Cardiac fibroblast (primary cell): Measurements from ENCODE around the gene SH3D19.
A peak's percentile ranks its signal among the peaks of the same experiment; 100 is the strongest.

Experiments used
- DNase-seq, 2 donors: peaks; one replicate each; pipeline versions ENCODE4 v3.0.0 to v3.0.0-alpha.2; 2010; ENCODE audit warnings: low read depth in 2 of 2
- H3K4me3 ChIP-seq, 2 donors: replicated peaks in 1 of 2; 1 replicate in 1 of 2; 2 replicates in 1 of 2; pipeline ENCODE4 v1.5.1; 2011; ENCODE audit warnings: low read depth in 2 of 2, low read length in 2 of 2, mild to moderate bottlenecking in 2 of 2, moderate library complexity in 1 of 2
- CTCF ChIP-seq: IDR thresholded peaks from one replicate; pipeline ENCODE4 v1.5.1; 2011; ENCODE audit warnings: low read depth, mild to moderate bottlenecking, low read length, inconsistent platforms

The SH3D19 gene

GRCh38 chr4:151199319-151200190 is 125.8 kb downstream of the SH3D19 start:
- DNase-seq, result no peak
- no peak overlapping the region for H3K4me3 ChIP-seq
- no peak for TF ChIP-seq CTCF

- TF ChIP-seq CTCF, result no peak
- DNase-seq, result peak in 1 of 2 donors; percentile 69
- no peak overlapping the region for H3K4me3 ChIP-seq
These were observed 126.7 kb downstream of the SH3D19 start for GRCh38 chr4:151198748-151199147.

GRCh38 chr4:151197247-151197646 is 128.2 kb downstream of the SH3D19 start:
- no peak for TF ChIP-seq CTCF
- no peak overlapping the region for H3K4me3 ChIP-seq
- DNase-seq, result peak; percentile 66 to 81

- no peak for TF ChIP-seq CTCF
- H3K4me3 ChIP-seq, result no peak overlapping the region
- peak; percentile 75 to 91 for DNase-seq
These were observed 129.6 kb downstream of the SH3D19 start for GRCh38 chr4:151195801-151196200.

- no peak for TF ChIP-seq CTCF
- DNase-seq, result no peak
These were observed 132.0 kb downstream of the SH3D19 start for GRCh38 chr4:151193414-151193813.

GRCh38 chr4:151192556-151193235 is 132.7 kb downstream of the SH3D19 start:
- DNase-seq, result peak; percentile 53 to 60
- TF ChIP-seq CTCF, result no peak
- H3K4me3 ChIP-seq, result no peak overlapping the region

More at GRCh38 chr4:151193414-151193813, 132.0 kb downstream of the SH3D19 start:
- H3K4me3 ChIP-seq, result no peak overlapping the region
